GM21737 (cell line): ENCODE results near the gene GSDMA.

Experiments
- ATAC-seq: cut with Tn5 transposase; IDR thresholded peaks from one replicate; pipeline ENCODE4 v1.9.1; 2021; ENCODE audit warnings: mild to moderate bottlenecking, moderate library complexity; ENCODE audit not compliant: unreplicated experiment

Gene GSDMA

DNA sequence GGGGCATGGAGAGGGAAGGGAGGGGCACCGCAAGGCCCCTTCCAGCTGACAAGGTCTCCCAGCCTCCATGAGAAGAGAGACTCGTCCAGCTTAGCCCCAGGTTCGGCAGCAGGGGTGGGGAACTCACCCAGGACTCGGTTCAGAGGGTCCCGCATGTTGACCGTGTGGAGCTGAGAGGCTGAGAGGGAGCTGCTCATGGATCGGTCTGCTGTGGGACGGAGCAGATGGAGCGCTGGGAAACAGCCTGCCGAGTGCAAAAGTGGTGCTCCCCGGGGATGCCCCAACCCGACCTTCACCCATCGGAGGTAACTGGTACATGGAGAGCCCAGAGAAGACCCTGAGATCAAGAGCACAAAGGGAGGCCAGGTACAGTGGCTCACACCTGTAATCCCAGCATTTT, 57.3 kb downstream of the GSDMA start:
- no peak for ATAC-seq

DNA sequence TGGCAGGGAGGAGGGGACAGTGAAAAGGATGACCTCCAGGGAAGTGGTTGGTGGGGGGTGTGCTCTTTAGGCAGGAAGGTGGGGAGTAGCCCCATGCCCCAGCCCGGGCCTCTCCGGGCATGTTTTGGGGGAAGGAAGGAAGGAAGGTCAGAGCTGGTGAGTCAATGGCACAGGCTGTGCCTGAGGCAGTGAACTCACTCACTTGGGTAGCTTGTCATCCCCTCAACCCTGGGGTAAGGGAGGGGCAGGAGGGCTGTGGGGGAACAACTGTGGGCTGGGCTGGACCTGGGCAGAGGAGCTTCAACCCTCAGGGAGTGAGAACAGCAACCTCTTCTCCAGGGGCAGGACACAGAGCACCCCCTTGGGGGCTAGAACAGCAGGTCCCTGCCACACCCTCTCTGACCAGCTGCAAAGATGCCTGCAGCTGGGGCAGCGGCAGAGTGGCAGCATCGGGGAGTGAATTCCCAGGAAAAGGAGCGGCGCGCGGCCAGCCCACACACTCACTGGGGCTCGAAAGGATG, 58.7 kb downstream of the GSDMA start:
- ATAC-seq, result no peak

DNA sequence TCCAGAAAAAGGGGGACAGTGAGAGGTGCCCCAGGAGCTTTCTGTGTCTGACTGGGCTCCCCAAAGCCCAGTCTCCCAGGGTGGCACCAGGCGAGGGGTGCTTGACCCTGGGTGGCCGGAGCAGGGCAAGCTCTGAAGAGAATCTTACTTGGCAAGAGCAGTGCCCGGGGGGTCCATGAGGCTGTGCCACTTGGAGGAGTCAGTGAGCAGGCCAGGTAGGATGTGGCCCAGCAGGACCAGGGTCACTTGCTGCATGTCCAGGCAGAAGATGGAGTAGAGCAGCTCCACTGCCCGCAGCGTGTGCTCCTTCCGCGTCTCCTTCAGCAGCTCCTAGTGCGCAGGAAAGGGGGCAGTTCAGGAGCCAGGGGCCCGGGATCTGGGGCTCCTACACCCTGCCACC, 59.7 kb downstream of the GSDMA start:
- no peak for ATAC-seq

DNA sequence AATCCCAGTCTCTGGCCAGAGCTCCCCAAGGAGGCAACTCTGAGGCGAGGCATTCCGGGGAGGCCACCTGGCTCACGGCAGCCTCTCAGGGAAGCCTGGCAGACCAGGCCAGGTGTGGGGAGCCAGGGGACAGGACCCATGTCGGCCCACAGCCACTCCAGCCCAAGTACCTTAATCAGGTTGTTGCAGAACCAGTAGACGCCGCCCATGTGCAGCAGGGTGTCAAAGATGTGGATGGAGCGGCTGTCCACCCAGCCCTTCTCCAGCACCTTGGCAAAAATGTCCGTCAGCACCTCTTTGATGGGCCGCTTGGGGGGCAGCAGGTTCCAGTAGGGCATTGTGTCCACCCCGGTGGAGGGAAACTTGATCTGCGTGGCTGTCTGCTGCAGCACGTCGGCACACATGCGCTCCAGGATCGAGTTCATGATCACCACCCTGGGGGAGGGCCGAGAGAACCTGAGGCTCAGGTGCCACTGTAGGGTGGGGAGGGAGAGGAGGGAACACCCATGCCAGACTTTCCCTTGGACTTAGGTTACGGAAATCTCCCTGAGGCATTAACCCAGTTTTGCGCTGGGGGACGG, 60.2 kb downstream of the GSDMA start:
- no peak for ATAC-seq

DNA sequence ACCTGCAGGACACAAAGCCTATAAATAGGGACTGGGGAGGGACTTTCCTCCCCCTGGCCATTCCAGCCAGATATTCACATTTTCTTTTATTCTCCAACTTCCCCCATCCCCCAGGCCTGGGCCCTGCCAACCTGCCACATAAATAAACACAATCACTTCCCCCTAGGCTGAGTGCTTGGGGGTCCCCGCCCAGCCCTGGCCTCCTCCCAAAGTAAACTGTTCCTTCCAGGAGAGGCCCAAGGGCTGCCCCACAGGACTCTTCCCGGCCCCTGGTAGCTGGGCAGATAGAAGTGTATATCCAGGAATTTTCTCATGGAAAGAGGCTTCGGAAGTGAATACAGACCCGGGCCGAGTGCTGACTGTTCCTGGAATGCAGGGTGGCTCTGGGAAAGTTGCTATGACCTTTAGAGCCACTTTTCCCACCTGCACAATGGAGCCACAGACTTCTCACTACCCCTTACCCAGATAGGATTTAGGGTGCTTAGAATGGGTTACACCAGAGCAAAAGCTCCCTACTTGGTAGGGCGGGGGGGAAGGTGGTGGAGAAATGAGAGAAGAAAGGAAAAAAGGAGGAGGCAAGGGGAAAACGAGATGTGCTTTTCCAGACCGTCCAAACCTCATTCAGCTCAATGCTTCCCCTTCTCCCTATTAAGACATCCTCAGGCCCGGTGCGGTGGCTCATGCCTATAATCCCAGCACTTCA, 60.9 kb downstream of the GSDMA start:
- ATAC-seq, result no peak

DNA sequence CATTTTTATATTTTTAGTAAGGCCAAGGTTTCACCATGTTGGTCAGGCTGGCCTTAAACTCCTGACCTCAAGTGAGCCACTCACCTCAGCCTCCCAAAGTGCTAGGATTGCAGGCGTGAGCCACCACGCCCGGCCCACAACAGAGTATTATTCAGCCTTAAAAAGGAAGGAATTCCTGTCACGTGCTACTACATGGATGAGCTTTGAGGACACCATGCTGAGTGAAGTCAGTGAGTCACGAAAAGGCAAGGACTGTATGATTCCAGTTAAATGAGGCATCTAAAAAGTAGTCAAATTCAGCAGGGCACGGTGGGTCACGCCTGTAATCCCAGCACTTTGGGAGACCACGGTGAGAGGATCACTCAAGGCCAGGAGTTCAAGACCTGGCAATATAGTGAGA, 62.1 kb downstream of the GSDMA start:
- no peak for ATAC-seq

DNA sequence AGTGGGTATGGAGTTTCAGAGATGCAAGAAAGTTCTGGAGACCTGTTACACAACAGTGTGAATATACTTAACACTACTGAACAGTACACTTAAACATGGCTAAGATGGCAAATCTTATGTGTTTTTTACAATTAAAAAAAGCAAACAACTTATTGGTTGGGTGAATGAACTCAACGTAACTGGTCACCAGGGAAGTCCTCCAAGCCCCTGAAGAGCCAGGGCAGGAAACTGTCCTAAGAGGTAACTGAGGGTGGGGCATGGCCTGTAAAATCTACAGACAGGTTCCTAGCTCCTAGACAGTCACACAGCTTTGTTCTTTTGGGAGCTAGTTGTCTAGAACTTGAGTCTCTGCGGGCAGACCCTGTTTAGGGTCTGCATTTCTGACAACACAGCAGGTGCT, 62.8 kb downstream of the GSDMA start:
- ATAC-seq, result no peak

DNA sequence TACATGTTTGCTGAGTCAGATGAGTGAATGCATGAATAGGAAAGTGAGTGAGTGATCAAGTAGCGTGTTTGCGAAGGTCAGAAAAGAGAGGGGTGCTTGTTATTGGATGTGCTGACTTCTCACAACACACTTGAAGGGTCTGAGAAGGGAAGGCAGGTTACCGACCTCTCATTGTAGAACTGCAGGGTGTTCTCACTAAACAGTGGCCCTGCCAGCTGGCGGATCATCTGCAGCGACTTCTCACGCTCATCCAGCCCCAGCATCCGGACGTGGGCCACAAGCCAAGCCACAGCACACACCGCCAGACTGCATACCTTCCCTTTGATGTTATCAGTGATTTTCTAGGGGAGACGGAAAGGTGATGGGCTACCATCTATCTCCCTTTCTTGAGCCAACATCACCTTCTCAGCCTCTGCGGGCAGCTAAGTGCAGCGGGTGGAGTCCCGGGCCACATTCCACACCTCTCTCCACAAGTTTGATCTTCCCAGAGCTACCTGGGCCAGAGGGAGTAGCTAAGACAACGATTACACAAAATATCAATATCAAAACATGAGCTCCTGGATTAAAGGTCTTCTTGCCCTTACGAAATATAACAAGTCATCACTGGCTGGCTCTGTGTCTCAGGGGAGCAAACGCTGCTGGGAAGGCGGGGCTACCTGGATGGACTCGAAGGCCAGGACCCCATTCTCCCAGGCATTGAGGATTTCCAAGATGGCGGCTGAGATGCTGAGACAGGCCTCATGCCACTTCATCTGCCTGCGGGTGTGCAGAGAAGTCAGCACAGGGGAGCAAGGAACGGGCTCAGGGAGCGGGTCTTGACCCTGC, 63.4 kb downstream of the GSDMA start:
- ATAC-seq, result no peak

DNA sequence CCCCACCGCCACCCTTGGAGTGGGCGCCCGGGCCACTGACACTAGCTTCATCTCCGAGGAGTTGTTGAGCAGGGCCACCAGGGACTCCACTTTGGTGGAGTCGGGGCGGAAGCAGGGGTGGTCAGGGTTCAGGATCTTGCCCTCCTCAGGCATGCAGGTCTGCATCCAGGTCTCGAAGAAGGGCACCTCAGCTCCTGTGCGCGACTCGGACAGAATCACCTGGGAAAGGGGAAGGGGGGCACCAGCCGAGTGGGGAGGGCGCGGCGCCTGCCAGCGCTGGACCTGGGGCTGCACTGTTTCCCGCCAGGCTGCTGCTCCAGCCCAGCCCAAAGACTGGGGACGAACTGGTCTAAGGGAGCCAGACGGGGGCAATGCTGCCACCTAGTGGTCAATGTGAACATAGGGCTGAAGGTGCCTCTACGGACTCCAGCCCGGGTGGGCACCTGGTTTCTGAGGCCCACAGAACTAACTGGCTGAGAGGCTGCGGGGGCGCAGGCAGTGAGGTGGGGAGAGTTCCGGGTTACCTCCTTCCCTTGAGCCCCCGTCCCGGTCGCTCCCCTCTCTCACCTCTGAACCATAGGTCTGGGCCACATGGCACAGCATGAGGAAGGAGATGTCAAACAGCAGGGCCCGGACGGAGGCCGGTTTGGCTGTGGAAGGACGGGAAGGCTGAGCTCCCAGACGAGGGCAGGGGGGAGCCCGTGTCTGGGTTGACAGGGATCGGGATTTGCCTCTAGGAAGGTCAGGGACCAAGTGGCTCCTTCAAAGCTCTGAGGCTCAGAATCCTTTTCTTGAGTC, 64.2 kb downstream of the GSDMA start:
- no peak for ATAC-seq
